Left renal cortex interstitium (tissue), 4 donors: Measurements from ENCODE around the gene LONP1. TPM values are rescaled to one million over a fixed set of nuclear protein-coding genes. Genes with fewer than 3 reads are reported as not detected.
"Not testable (repeated sequence)": the region's sequence is repeated elsewhere in the genome, so short reads cannot be mapped to it uniquely, and the experiment has no call there.

Experiments used
- DNase-seq, 4 donors: peaks; one replicate each; pipeline ENCODE4 v3.0.0-alpha.2; 2013; ENCODE audit warnings: low read depth in 4 of 4, low spot score in 2 of 4, missing footprints in 1 of 4
- polyA plus RNA-seq, 4 donors: library from polyadenylated mRNA; unstranded; fragments of 120-200 nt; gene quantifications; one replicate each; pipeline ENCODE4 v1.2.1, GENCODE V29; 2013; ENCODE audit not compliant: insufficient read length in 4 of 4

Gene LONP1
- polyA plus RNA-seq, 4 donors: 46.9 to 76.4 (median 62.1) TPM

DNA sequence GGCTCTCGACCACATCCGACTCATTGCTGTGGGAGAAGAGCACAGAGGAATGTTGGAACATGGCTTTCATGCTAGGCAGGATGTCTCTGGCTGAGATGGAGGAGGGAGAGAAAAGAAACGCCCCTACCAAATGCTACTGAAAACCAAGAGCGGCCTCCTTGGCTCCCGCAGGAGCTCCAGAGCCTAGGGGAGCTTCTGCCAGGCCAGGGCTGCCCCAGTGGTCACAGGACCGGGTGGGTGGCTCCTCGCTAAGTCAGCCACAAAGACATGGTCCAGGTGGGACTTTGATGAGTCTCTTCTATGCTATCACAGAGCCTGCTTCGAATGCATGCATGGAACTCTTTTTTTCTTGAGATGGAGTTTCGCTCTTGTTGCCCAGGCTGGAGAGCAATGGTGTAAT, 6.7 kb downstream of the LONP1 start:
- no peak for DNase-seq

DNA sequence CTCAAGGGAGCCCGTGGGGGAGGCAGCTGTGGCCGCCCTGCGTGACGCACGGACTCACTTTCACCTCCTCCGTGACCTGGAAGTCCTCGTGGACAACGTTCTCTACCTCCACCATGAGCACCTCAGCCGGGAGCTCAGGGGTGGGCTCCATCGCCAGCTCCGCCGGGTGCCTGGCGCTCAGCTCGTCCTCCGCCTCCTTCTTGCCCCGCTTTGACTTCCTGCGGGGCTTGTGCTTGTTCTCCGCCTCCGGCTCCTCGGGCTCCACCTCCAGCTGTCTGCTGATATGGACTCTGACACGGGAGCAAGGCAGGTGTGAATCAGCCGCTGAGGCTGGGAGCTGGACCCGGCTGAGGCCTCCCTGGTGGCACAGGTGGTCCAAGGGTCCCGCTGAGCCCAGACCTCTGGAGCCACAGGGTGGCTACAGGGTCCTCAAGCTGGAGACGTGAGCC, 8.2 kb downstream of the LONP1 start:
- no peak for DNase-seq

DNA sequence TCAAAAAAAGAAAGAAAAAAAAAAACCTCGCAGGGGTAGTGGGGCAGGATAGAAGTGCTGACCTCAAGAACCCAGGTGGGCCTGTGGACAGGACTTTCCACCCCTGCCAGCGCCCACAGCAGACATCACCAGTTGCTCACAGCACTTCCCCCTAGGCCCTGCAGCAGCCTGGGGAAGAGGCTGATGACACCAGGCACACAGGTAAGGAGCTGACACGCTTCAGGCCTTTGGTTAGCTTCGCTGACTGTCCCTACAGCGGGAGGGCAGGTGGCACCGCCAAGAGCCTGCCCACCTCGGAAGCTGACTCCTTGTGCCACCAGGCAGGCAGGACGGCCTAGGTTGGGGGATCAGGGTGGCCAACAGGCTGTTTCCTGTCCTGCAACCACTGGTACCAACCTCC, 8.9 kb downstream of the LONP1 start:
- DNase-seq: no peak

DNA sequence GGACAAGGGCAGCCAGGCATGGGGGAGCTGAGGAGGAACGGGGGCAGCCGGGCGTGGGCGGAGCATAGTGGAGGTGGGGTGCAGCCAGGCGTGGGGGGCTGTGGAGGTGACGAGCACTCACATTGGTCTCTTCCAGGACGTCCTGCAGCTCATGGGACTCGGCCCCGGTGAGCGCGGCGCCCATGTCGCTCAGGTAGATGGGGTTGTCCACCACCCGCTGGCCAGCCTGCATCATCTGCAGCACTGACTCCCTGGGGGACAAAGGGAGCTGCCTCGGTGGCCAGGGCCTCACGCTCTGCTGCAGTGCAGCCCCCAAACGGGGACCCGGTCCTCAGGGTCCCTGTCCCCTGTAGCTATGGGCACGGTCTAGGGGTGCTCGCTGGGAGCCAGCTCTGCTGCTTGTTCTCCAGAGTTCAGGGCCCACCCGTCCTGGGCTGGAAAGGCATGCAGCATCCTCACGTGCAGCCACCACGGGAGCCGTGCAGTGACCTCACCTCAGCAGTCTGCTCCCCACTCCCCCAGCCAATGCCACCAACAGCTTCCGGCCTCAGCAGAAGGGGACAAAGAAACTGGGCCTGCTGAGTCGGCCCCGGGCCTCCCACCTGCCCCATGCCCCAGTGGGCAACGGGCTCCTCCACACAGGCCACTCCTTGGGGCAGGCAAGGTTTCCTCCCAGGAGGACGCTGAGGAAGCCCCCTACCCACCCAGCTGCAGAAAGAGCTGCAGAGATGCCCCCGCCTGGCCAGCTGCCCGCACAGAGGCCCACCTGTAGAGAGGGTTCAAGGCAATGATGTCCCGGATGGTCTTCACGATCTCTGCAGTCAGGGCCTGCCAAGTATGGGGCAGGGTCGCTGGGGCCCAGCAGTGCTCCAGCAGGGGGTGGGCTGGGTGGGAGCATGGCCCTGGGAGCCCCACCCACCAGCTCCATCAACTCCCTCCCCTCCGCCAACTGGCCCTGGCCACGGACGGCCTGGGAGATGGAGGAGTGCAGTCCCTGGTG, 12.1 kb downstream of the LONP1 start:
- no peak for DNase-seq

DNA sequence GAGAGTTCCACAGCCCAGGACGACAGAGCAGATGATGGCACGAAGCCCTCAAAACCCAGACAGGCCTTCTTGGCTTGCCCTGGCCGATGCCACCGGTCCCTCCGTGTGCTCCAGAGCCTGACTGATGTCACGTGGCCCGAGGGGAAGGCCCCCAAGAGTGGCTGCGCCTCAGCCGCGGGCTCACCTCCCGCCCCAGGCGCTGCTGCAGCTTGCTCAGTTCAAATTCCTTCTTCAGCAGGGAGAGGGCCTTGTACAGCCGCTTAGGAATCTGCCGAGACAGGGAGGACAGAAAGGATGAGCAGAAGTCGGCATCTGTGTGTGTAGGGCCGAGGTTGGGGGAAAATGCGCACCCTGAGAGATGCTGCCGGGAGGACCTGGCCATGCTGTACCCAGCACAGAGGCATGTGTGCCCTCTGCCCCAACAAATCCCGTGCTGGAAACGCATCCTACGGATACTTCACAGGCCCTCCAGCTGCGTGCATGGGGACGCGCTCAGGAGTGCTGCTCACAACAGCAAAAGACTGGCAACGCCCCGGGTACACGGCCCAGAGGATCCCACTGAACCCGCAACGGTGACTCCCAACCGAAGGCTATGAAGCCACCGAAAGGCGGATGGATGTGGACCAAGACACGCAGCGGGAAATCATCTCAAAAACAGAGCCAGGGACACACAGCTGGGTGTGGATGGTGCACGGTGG, 12.9 kb downstream of the LONP1 start:
- no peak for DNase-seq

DNA sequence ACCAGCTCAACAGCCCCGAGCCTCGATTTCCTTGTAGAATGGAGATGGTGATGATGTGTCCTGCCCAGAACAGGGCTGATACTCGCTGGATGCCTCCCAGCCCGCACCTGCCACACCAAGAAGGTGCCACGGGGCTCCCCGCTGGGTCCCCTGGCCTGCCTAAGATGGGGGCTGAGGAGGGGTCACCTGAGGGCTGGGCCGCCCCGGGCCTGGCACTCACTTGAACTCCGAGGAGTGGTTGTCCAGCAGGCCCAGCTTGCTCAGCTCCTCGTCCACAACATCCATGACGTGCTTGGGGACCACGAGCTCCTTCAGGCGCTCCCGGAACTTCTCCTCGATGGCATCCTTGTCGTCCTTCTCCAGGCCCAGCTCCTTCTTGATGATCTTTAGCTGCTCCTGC, 14.4 kb downstream of the LONP1 start:
- no peak for DNase-seq

DNA sequence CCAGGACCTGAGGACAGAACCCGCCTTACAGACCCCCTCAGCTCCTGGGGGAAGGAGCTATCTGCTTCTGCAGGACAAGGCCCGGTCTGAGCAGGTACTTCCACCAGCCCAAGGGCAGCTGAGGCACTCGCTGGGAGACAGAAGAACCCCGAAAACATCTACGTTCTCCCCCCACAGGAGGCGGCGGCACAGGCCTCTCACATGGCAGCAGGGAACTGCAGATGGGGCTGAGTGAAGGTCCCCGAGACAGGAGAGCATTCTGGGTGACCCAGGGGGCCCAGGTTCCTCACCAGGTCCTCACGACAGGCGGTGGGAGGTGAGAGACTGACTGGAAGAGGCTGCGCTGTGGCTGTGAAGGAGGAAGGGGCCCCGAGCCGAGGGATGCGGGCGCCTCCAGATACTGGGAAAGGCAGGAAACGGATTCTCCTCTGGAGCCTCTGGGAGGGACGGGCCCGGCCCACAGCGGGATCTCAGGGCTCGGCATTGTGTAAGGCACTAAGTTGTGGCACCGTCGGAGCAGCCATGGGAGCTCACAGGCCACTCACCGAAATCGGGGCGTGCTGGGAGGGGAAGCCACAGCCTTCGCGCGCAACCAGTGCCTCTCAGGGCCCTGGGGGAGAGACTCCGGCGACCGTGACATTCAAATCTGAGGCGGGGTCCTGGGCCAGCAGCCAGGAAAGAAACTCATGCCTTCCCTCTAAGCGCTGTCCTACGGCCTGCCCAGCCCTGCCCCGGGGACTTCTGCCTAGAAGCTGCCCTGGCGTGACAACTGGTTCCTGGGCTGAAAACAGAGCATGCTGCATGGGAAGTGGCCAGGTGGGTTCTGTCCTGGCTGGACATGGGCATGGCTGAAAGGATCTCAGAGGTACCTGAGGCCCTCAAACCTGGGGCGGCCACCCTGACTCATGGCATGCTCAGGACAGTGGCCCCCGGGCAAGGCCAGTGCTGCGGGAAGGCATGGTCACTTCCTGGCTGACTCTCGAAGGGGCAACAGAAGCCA, 15.8 kb downstream of the LONP1 start:
- DNase-seq: no peak

DNA sequence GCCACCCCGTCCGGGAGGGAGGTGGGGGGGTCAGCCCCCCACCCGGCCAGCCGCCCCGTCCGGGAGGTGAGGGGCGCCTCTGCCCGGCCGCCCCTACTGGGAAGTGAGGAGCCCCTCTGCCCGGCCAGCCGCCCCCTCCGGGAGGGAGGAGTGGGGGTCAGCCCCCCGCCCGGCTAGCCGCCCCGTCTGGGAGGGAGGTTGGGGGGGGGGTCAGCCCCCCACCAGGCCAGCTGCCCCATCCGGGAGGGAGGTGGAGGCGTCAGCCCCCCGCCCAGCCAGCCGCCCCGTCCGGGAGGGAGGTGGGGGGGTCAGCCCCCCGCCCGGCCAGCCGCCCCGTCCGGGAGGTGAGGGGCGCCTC, 17.9 kb downstream of the LONP1 start:
- not testable (repeated sequence) for DNase-seq

DNA sequence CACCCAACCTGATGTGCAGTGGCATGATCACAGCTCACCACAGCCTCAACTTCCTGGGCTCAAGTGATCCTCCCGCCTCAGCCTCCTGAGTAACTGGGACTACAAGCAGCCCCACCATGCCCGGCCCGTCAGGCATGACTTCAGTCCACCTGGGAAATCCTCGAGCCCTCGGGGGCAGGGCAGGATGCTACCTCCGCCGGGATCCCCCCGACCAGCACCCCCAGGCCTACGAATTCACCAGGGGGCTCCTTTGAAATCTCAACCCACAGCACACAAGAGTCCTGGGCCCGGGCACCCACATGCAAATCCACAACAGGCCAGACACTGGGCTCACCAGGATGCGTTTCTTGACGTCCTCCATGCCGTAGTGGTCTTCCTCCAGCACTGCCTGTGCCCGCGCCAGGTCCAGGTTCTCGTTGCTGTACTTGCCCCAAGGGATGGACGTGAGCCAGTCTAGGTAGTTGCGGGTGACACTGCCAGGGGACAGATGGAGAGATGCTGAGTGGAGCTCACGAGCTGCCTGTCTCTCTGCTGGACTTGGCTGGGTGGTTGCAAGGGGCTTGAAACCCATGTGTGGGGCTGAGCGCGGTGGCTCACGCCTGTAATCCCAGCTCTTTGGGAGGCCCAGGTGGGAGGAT, 19.4 kb downstream of the LONP1 start:
- no peak for DNase-seq

DNA sequence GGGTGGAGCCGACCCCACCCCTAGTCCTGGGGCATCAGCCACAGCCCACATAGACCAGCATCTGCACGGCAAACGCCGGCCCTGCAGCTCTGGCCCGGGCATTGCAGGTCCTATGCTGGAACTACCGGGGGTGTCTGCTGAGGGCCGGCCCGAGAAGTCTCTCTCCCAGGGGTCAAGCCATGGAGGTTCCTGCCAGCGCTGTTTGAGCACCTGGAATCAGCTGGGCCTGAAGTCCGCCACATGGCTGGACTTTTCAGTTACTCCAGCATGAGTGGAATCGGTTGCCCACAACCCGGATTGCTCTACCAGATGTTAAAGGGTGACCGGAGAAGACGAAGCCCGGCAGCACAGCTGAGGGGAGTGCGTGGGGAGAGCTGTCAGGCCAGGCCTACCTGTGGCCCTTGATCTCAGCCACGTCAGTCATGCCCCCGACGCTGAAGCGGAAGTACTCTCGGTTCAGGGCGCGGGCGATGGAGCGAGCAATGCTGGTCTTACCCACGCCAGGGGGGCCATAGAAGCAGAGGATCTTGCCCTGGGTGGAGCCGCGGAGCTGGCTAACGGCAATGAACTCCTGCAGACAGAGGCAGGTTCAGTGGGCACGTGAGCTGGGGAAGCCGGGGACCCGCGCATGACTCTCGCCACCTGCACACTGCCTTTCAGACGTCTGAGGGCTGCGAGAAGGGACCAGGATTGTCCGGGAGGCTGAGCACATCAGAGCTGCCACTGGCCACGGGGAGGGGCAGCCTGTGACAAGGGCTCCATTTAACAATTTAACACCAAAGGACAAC, 21.1 kb downstream of the LONP1 start:
- DNase-seq: no peak

DNA sequence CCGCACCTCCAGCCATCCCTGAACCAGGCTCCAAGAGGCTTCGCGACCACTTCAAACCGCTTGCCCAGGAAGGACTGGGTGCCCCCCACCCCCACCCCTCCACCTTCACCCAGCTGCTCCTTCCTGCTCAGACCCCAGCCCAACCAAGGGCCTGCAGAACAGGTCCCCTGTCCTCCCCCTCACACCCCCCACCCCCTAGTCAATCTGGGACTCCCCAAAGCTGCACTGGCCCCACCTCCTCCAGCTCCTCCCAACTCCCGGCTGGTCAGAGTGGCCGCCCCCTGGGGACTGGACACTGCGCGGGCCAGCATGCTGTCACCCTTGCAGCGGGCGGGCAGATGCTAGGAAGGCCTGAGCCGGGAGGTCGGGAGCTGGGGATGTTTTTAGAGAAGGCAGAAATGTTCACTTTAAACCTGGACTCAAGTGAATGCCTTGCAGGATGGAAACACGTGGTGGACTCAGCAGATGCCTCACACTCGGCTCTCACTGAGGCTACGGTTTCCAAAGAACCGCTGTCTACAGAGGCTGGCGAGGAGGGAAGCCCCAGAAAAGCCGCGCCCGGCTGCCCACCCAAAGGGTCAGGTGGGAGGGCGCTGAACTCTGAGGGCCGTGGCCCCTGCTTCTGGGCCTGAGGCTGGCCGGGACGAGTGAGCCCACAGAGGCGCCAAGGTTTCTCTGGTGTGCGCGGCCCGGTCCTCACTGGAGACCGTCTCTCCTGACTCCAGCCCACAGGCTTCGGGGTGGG, 21.9 kb downstream of the LONP1 start:
- DNase-seq: no peak

DNA sequence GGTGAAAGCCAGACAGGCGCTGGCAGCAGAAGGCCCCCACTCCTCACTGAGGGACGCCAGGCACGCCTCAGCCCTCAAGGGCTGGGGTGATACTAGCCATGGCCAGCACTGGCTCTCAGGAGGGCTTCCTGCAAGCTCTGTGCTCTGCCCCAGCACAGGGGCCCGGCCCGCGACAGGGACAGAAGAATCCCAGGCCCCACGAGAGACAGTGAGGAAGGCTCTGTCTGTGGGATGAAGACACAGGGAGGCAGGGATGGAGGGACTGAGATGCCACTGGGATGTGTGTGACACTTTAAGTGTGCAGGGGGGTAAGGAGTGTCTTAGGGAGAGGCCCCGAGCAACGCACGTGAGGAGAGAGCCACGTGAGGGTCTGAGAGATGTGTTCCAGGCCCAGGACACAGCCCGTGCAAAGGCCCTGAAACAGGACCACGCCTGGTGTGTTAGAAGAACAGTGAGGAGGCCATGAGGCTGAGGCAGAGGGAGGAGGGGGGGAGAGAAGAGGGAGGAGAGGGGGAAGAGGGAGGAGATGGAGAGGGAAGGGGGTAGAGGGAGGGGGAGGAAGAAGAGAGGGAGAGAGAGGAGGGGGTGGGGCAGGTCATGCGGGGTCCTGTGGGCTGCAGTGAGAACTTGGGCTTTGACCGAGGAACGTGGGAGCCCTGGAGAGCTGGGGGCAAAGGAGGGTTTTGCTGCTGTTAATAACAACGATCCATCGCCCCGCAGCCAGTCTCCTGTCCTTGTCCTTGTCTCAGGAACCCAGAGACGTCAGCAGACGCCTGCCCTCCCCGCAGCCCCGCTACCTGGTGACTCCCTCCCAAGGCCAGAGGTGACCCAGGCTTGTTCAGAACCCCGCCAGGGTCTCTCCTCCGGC, 22.7 kb downstream of the LONP1 start:
- no peak for DNase-seq

DNA sequence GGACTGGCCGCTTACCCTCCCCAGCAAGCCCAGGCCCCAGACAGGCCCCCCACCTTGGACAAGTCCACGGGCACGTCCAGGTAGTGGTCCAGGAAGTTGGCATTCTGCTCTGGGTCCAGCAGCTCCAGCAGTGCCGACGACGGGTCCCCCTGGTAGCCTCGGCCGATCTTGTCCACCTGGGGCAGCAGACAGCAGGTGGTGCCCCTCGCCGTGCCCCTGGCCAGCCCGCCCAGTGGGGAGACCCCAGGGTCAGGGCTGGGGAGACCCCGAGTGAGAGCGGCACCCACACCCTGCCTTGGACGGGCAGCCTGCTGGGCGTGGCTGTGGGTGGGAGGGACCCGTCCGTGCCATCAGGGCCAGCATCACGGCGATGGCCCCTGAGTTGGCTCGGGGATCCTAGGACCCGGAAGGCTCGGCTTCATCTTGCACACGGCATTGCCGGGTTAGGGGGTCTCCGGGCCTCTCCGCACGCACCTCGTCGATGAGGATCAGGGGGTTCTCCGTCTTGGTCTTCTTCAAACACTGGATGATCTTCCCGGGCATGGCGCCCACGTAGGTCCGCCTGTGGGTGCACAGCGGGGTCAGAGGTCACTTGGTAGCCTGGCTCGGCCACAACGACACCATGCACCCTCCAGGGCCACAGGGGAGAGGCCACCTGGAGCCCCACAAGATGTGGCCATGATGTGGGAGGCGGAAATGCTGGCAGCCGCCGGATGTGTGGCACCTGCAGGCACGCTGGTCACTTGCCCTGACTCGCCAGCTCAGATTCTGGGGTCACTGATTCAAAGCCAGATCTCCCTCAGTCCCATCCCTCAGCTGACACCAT, 23.5 kb downstream of the LONP1 start:
- no peak for DNase-seq

DNA sequence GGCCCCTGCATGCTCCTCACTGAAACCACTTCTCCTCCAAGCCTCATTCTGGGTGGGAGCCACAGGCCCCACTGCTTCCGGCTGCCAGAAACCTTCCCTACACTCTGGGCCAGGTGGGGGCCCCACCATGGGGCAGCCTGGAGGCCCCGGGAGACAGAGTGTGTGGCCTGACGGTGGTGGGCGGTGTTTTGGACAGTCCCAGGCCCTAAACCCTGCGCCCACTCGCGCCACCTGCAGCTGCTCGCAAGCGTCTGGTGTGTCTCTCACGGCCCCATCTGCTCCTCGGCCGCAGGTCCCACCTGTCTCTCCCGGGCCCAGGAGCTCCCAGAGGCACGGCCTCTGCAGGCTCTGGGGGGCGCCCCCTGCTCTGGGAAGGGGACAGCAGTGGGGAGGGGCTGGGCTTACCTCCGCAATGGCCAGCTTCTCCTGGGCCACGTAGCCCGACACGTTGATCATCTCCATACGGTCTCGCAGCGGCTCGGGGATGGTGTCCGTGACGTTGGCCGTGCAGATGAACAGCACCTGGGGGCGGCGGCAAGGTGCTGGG, 24.2 kb downstream of the LONP1 start:
- no peak for DNase-seq

DNA sequence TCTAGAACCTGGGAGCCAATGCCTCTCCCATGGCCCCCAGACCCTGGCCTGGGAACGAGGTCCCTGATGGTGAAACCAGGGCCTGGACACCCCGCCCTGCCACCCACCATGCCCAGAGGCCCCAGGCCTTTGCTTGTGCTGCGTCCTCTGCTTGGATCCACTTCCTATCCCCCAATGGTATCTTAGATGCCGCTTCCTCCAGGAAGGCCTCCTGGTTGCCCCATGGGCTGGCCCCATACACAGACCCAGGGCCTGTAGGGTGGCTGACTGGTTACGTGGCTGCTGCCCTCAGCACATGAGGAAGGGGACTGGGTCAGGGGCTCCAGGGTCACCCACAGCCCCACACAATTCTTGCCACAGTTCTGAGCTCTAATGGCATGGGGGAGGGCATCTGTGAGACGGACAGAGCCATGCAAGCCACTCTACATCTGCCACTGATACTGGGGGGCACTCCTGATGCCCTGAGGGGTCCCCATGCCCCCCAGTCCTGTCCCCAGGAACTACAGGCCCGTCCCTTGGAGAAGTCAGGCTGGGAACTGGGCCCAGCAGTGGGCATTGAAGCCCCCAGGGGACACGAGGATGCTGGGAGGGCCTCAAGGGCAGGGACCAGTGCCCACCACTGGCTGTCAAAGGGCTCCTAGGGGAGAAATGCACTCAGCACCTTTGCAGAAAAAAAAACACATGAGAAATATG, 24.8 kb downstream of the LONP1 start:
- DNase-seq: no peak
